HEK293 (cell line): ENCODE results near the gene SHISAL1.

Source experiments
- CTCF ChIA-PET: fragments of 350-600 bp; formaldehyde crosslinking; extraction: SDS; loops from one replicate; lab custom pipeline; 2021; ENCODE audit warnings: antibody characterized with exemption; lab: Yijun Ruan, JAX
- POLR2A ChIA-PET: fragments of 300-600 bp; formaldehyde crosslinking; extraction: SDS; loops from one replicate; lab custom pipeline; 2020; ENCODE audit warnings: antibody characterized with exemption, inconsistent platforms; lab: Yijun Ruan, JAX
- H3K27ac ChIP-seq: fragments of 200-500 bp; sonication (Bioruptor generic); 2 replicates; pipeline ENCODE4 v1.5.1; 2014; ENCODE audit warnings: low read depth, low read length, control low read depth, inconsistent platforms; ENCODE audit errors: extremely low read depth
- H3K36me3 ChIP-seq, 2 experiments: fragments of 200-500 bp in 1 of 2; sonication (Bioruptor generic) in 1 of 2; 1 replicate in 1 of 2; 2 replicates in 1 of 2; pipeline ENCODE4 v1.5.1; 2014 to 2017; ENCODE audit warnings: inconsistent platforms in 2 of 2, low read length in 2 of 2; ENCODE audit not compliant: control insufficient read depth in 2 of 2, insufficient read depth in 1 of 2
- H3K4me1 ChIP-seq: fragments of 200-500 bp; sonication (Bioruptor generic); 2 replicates; pipeline ENCODE4 v1.5.1; 2014; ENCODE audit warnings: mild to moderate bottlenecking, low read length, inconsistent platforms; ENCODE audit not compliant: control insufficient read depth, insufficient read depth
- H3K4me3 ChIP-seq: 2 replicates; pipeline ENCODE4 v1.5.1; 2011; ENCODE audit warnings: low read depth, mild to moderate bottlenecking, control low read depth, low read length, moderate library complexity
- H3K9me3 ChIP-seq: fragments of 200-500 bp; sonication (Bioruptor generic); 2 replicates; pipeline ENCODE4 v1.5.1; 2014; ENCODE audit warnings: low read depth, low read length, inconsistent platforms; ENCODE audit not compliant: control insufficient read depth, insufficient read depth
- GLIS1 ChIP-seq: fragments of 450-650 bp; formaldehyde crosslinking; IDR thresholded peaks from 2 replicates; pipeline ENCODE4 v1.5.1; 2016; ENCODE audit warnings: missing biosample characterization, missing genetic modification characterization
- HOXA7 ChIP-seq: sonication (generic); formaldehyde crosslinking; IDR thresholded peaks from 2 replicates; pipeline ENCODE4 v1.8.1; 2022; ENCODE audit warnings: missing genetic modification reagents, borderline replicate concordance
- PRDM1 ChIP-seq: fragments of 450-650 bp; formaldehyde crosslinking; IDR thresholded peaks from 2 replicates; pipeline ENCODE4; 2016; ENCODE audit warnings: missing biosample characterization, missing genetic modification characterization
- YY1 ChIP-seq: fragments of 450-650 bp; formaldehyde crosslinking; IDR thresholded peaks from 2 replicates; pipeline ENCODE4 v1.5.1; 2018; ENCODE audit warnings: missing biosample characterization, missing genetic modification characterization
- ZBTB8A ChIP-seq: fragments of 450-650 bp; formaldehyde crosslinking; IDR thresholded peaks from 2 replicates; pipeline ENCODE4 v1.5.1; 2016; ENCODE audit warnings: missing biosample characterization, missing genetic modification characterization
- ZNF133 ChIP-seq: fragments of 450-650 bp; formaldehyde crosslinking; IDR thresholded peaks from 2 replicates; pipeline ENCODE4 v1.5.1; 2016; ENCODE audit warnings: missing biosample characterization, missing genetic modification characterization
- ZNF16 ChIP-seq: fragments of 450-650 bp; formaldehyde crosslinking; IDR thresholded peaks from 2 replicates; pipeline ENCODE4 v1.5.1; 2016; ENCODE audit warnings: low read depth, missing biosample characterization, missing genetic modification characterization
- ZNF184 ChIP-seq: fragments of 450-650 bp; IDR thresholded peaks from 2 replicates; pipeline ENCODE4 v1.5.1; 2018; ENCODE audit warnings: missing biosample characterization, mild to moderate bottlenecking, missing genetic modification characterization
- ZNF23 ChIP-seq: fragments of 450-650 bp; formaldehyde crosslinking; IDR thresholded peaks from 2 replicates; pipeline ENCODE4 v1.5.1; 2016; ENCODE audit warnings: missing biosample characterization, missing genetic modification characterization, borderline replicate concordance
- ZNF24 ChIP-seq: fragments of 450-650 bp; formaldehyde crosslinking; IDR thresholded peaks from 2 replicates; pipeline ENCODE4 v1.5.1; 2016; ENCODE audit warnings: missing biosample characterization, missing genetic modification characterization
- ZNF292 ChIP-seq: fragments of 450-650 bp; formaldehyde crosslinking; IDR thresholded peaks from 2 replicates; pipeline ENCODE4 v1.5.1; 2016; ENCODE audit warnings: low read depth, missing biosample characterization, missing genetic modification characterization, borderline replicate concordance
- ZNF302 ChIP-seq: fragments of 450-650 bp; formaldehyde crosslinking; IDR thresholded peaks from 2 replicates; pipeline ENCODE4 v1.5.1; 2016; ENCODE audit warnings: missing biosample characterization, missing genetic modification characterization, low read depth
- ZNF341 ChIP-seq: fragments of 450-650 bp; formaldehyde crosslinking; IDR thresholded peaks from 2 replicates; pipeline ENCODE4; 2016; ENCODE audit warnings: low read depth, missing biosample characterization, missing genetic modification characterization
- ZNF654 ChIP-seq: fragments of 450-650 bp; formaldehyde crosslinking; IDR thresholded peaks from 2 replicates; pipeline ENCODE4 v1.5.1; 2016; ENCODE audit warnings: low read depth, missing biosample characterization, missing genetic modification characterization
- ZNF658 ChIP-seq: fragments of 450-650 bp; formaldehyde crosslinking; IDR thresholded peaks from 2 replicates; pipeline ENCODE4; 2016; ENCODE audit warnings: missing biosample characterization, missing genetic modification characterization
- ZNF776 ChIP-seq: fragments of 450-650 bp; formaldehyde crosslinking; IDR thresholded peaks from 2 replicates; pipeline ENCODE4 v1.5.0; 2017; ENCODE audit warnings: missing biosample characterization, missing genetic modification characterization, borderline replicate concordance
- ZNF792 ChIP-seq: fragments of 450-650 bp; formaldehyde crosslinking; IDR thresholded peaks from 2 replicates; pipeline ENCODE4 v1.5.1; 2016; ENCODE audit warnings: missing biosample characterization, missing genetic modification characterization
- ZSCAN23 ChIP-seq: fragments of 450-650 bp; formaldehyde crosslinking; IDR thresholded peaks from 2 replicates; pipeline ENCODE4 v1.5.1; 2016; ENCODE audit warnings: missing biosample characterization, missing genetic modification characterization
- TF ChIP-seq, protein P1 (sequence below): fragments of 450-650 bp; formaldehyde crosslinking; IDR thresholded peaks from 2 replicates; pipeline ENCODE4 v1.5.1; 2016; ENCODE audit warnings: missing biosample characterization, missing genetic modification characterization, low read depth
- TF ChIP-seq, protein P2 (sequence below): fragments of 450-650 bp; formaldehyde crosslinking; IDR thresholded peaks from 2 replicates; pipeline ENCODE4 v1.5.1; 2017; ENCODE audit warnings: missing biosample characterization, missing genetic modification characterization
- TF ChIP-seq, protein P3 (sequence below): fragments of 450-650 bp; formaldehyde crosslinking; IDR thresholded peaks from 2 replicates; pipeline ENCODE4 v1.5.1; 2017; ENCODE audit warnings: missing biosample characterization, missing genetic modification characterization
- TF ChIP-seq, protein P4 (sequence below): fragments of 450-650 bp; formaldehyde crosslinking; IDR thresholded peaks from 2 replicates; pipeline ENCODE4 v1.5.1; 2016; ENCODE audit warnings: missing biosample characterization, missing genetic modification characterization
- TF ChIP-seq, protein P5 (sequence below): fragments of 450-650 bp; formaldehyde crosslinking; IDR thresholded peaks from 2 replicates; pipeline ENCODE4 v1.5.1; 2017; ENCODE audit warnings: missing biosample characterization, missing genetic modification characterization

The SHISAL1 gene

DNA sequence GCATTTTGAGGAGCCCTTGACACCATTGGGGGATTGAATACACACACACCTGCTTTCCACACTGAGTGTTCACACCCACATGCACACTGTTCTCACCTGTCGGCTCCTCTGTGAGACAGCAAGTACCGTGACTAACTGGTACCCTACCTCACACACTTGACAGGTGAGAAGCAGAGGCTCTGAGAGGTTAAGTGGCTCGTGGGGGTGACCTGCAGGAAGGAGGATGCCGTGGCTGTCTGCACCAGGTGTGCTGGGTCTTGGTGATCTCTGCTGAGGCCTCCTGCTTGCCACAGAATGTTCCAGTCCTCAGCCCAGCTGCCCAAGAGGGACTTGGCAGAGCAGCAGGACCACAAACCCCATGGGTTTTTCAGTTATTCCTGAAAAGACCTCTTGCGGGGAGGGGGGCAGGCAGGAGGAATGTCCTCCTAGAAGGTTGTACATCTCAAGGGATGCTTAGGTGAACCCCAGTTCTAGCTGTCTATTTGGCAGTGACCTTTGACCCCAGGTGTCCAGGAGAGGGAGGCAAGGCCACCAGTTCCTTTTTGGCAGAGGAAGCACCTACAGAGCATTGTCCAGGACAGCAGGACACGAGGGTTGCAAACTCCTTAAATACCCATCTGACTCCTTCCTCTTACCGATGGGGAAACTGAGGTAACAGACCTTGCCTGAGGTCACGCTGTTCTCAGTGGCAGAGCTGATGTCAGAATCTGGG lies 66.0 kb downstream of the SHISAL1 start:
- Histone ChIP-seq H3K4me3 (no peak overlapping the region), H3K27ac (no peak overlapping the region), H3K9me3 (no peaks in the 10 kb centered on the region; the same call in 1 of the 2 replicates), H3K4me1 (no peaks in the 10 kb centered on the region), H3K36me3 (no peaks in the 10 kb centered on the region)
- ChIA-PET CTCF (interaction anchor here (0.6 kb wide), 1 partner anchor 326 kb away, joined by 3 read pairs; no protein-coding TSS in a partner anchor), POLR2A (no interaction called here)
- TF ChIP-seq, protein P1, sequence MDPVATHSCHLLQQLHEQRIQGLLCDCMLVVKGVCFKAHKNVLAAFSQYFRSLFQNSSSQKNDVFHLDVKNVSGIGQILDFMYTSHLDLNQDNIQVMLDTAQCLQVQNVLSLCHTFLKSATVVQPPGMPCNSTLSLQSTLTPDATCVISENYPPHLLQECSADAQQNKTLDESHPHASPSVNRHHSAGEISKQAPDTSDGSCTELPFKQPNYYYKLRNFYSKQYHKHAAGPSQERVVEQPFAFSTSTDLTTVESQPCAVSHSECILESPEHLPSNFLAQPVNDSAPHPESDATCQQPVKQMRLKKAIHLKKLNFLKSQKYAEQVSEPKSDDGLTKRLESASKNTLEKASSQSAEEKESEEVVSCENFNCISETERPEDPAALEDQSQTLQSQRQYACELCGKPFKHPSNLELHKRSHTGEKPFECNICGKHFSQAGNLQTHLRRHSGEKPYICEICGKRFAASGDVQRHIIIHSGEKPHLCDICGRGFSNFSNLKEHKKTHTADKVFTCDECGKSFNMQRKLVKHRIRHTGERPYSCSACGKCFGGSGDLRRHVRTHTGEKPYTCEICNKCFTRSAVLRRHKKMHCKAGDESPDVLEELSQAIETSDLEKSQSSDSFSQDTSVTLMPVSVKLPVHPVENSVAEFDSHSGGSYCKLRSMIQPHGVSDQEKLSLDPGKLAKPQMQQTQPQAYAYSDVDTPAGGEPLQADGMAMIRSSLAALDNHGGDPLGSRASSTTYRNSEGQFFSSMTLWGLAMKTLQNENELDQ (tag by site-specific recombination), result no peak
- TF ChIP-seq GLIS1 (tag by site-specific recombination), result no peak
- TF ChIP-seq ZBTB8A (tag by site-specific recombination), result no peak
- TF ChIP-seq ZNF792 (tag by site-specific recombination), result no peak
- TF ChIP-seq HOXA7 (CRISPR knock-in tag), result no peak

DNA sequence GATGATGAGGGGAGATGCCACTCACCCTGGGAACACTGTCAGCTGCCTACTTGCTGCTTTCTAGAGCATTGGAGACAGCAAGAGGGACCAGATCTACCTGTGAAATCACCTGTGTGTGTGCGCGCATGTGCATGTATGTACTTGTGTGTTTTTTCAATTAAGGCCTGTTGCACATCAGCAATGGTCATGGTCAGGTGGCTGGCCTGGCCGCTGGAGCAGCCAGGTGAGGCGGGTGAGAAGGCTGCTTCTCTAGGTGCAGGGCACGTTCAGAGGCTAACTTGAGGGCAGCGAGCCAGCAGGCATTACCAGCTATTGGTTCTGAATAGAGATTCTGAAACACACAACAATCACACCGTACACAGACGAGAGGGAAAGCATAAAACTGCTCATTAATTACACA lies 66.9 kb downstream of the SHISAL1 start:
- CTCF ChIA-PET, result no interaction called here
- POLR2A ChIA-PET, result no interaction called here
- no peaks in the 10 kb centered on the region for H3K36me3 ChIP-seq
- TF ChIP-seq, protein P2, sequence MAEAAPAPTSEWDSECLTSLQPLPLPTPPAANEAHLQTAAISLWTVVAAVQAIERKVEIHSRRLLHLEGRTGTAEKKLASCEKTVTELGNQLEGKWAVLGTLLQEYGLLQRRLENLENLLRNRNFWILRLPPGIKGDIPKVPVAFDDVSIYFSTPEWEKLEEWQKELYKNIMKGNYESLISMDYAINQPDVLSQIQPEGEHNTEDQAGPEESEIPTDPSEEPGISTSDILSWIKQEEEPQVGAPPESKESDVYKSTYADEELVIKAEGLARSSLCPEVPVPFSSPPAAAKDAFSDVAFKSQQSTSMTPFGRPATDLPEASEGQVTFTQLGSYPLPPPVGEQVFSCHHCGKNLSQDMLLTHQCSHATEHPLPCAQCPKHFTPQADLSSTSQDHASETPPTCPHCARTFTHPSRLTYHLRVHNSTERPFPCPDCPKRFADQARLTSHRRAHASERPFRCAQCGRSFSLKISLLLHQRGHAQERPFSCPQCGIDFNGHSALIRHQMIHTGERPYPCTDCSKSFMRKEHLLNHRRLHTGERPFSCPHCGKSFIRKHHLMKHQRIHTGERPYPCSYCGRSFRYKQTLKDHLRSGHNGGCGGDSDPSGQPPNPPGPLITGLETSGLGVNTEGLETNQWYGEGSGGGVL (tag by site-specific recombination), result no peak
- TF ChIP-seq ZNF341 (tag by site-specific recombination) (no peak), ZSCAN23 (tag by site-specific recombination) (no peak), ZNF776 (tag by site-specific recombination) (no peak), ZNF184 (tag by site-specific recombination) (no peak), ZNF292 (tag by site-specific recombination) (no peak), YY1 (tag by site-specific recombination) (no peak), PRDM1 (tag by site-specific recombination) (no peak), ZNF133 (tag by site-specific recombination) (no peak)
- TF ChIP-seq, protein P3, sequence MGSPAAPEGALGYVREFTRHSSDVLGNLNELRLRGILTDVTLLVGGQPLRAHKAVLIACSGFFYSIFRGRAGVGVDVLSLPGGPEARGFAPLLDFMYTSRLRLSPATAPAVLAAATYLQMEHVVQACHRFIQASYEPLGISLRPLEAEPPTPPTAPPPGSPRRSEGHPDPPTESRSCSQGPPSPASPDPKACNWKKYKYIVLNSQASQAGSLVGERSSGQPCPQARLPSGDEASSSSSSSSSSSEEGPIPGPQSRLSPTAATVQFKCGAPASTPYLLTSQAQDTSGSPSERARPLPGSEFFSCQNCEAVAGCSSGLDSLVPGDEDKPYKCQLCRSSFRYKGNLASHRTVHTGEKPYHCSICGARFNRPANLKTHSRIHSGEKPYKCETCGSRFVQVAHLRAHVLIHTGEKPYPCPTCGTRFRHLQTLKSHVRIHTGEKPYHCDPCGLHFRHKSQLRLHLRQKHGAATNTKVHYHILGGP (tag by site-specific recombination), result no peak
- no peaks in the 10 kb centered on the region; the same call in 1 of the 2 replicates for H3K9me3 ChIP-seq
- H3K4me3 ChIP-seq, result no peak overlapping the region
- H3K4me1 ChIP-seq, result no peaks in the 10 kb centered on the region
- H3K27ac ChIP-seq, result no peak overlapping the region

DNA sequence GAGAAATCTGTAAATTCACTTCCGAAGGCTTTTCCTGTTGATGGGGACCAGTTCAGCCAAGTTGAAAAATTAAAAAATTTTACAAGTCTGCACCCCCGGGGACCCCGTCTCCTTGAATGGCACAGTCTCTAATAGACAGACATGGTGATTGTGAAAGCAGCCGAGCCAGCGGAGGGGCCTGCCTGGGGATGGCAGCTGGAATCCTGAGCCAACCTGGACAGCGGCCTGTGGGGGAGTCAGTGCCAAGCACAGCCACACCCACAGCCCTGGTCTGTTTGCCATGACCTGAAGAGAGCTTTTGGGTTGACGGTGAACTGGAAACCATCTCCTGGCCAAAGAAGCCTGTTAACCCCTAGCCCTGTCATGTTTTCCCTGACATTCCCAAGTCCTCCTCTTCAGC lies 67.3 kb downstream of the SHISAL1 start:
- Histone ChIP-seq H3K27ac (no peak overlapping the region), H3K4me3 (no peak overlapping the region), H3K9me3 (no peaks in the 10 kb centered on the region), H3K4me1 (no peaks in the 10 kb centered on the region), H3K36me3 (no peaks in the 10 kb centered on the region)
- POLR2A ChIA-PET, result no interaction called here
- CTCF ChIA-PET, result no interaction called here
- TF ChIP-seq ZNF302 (tag by site-specific recombination) (no peak), ZNF23 (no peak), GLIS1 (tag by site-specific recombination) (no peak), ZNF24 (tag by site-specific recombination) (no peak), ZNF654 (tag by site-specific recombination) (no peak), ZNF658 (tag by site-specific recombination) (no peak), ZNF16 (tag by site-specific recombination) (no peak)
- TF ChIP-seq, protein P4, sequence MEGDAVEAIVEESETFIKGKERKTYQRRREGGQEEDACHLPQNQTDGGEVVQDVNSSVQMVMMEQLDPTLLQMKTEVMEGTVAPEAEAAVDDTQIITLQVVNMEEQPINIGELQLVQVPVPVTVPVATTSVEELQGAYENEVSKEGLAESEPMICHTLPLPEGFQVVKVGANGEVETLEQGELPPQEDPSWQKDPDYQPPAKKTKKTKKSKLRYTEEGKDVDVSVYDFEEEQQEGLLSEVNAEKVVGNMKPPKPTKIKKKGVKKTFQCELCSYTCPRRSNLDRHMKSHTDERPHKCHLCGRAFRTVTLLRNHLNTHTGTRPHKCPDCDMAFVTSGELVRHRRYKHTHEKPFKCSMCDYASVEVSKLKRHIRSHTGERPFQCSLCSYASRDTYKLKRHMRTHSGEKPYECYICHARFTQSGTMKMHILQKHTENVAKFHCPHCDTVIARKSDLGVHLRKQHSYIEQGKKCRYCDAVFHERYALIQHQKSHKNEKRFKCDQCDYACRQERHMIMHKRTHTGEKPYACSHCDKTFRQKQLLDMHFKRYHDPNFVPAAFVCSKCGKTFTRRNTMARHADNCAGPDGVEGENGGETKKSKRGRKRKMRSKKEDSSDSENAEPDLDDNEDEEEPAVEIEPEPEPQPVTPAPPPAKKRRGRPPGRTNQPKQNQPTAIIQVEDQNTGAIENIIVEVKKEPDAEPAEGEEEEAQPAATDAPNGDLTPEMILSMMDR, result no peak
- TF ChIP-seq, protein P5, sequence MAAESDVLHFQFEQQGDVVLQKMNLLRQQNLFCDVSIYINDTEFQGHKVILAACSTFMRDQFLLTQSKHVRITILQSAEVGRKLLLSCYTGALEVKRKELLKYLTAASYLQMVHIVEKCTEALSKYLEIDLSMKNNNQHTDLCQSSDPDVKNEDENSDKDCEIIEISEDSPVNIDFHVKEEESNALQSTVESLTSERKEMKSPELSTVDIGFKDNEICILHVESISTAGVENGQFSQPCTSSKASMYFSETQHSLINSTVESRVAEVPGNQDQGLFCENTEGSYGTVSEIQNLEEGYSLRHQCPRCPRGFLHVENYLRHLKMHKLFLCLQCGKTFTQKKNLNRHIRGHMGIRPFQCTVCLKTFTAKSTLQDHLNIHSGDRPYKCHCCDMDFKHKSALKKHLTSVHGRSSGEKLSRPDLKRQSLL (tag by site-specific recombination), result no peak
